ENCODE measurements around the gene HMSD.
A peak's percentile ranks its signal among the peaks of the same experiment; 100 is the strongest.

- TF ChIP-seq CTCF (IDR thresholded peaks at IDR 0.05) (peak; percentile 84), IRF3 (IDR thresholded peaks at IDR 0.05; ENCODE audit: low read depth, low read length) (no peak), RFX5 (IDR thresholded peaks at IDR 0.05; ENCODE audit: low read length) (no peak), POLR2AphosphoS5 (IDR thresholded peaks at IDR 0.05; ENCODE audit: low read depth, low read length) (no peak), TCF12 (IDR thresholded peaks at IDR 0.05) (no peak), NRF1 (IDR thresholded peaks at IDR 0.05; ENCODE audit: low read depth, low read length) (no peak), ZBTB33 (IDR thresholded peaks at IDR 0.05; ENCODE audit: borderline replicate concordance, low read depth) (no peak), FOXM1 (IDR thresholded peaks at IDR 0.05; ENCODE audit: low read depth) (no peak), EP300 (IDR thresholded peaks at IDR 0.05; ENCODE audit: borderline replicate concordance in 1 of 2, low read depth in 1 of 2, low read length in 1 of 2) (no peak), REST (IDR thresholded peaks at IDR 0.05; ENCODE audit: low read depth, low read length) (no peak)
These were observed 14.6 kb downstream of the HMSD start for GRCh38 chr18:63963615-63964256.
